Right lobe of liver (tissue), 6 donors: ENCODE data around the gene ADAM8. TPM values are rescaled to one million over a fixed set of nuclear protein-coding genes. Genes with fewer than 3 reads are reported as not detected.

Experiments
- ATAC-seq, 4 donors: fragments of 200-7000 bp; cut with Tn5 transposase; one replicate each; pipeline ENCODE4 v1.9.1; 2020; ENCODE audit warnings: mild to moderate bottlenecking in 4 of 4, moderate library complexity in 4 of 4
- DNase-seq, 3 donors: peaks; one replicate each; pipeline ENCODE4 v3.0.0-alpha.2; 2020
- H3K27ac ChIP-seq, 3 donors: fragments of 200-600 bp; one replicate each; pipeline ENCODE4 v1.8.0; 2022
- H3K27me3 ChIP-seq, 2 donors: fragments of 200-600 bp; one replicate each; pipeline ENCODE4 v1.8.0; 2022
- H3K36me3 ChIP-seq, 4 donors: fragments of 200-600 bp; sonication (generic) in 1 of 4; one replicate each; pipeline versions ENCODE4 v1.5.1 to v1.8.0; 2017 to 2022; ENCODE audit warnings: control low read depth in 1 of 4
- H3K4me1 ChIP-seq, 4 donors: fragments of 200-600 bp; sonication (generic) in 1 of 4; one replicate each; pipeline versions ENCODE4 v1.5.1 to v1.8.0; 2017 to 2022; ENCODE audit warnings: control low read depth in 1 of 4
- H3K4me3 ChIP-seq, 3 donors: fragments of 200-600 bp; one replicate each; pipeline ENCODE4 v1.8.0; 2022
- H3K9me3 ChIP-seq, 4 donors: fragments of 200-600 bp; sonication (generic) in 1 of 4; one replicate each; pipeline versions ENCODE4 v1.5.1 to v1.8.0; 2017 to 2022; ENCODE audit warnings: control low read depth in 1 of 4
- CTCF ChIP-seq, 4 donors: fragments of 200-600 bp in 3 of 4; fragments of 450-650 bp in 1 of 4; IDR thresholded peaks; one replicate each; pipeline versions ENCODE4 v1.5.1 to v1.8.0; 2016 to 2022; ENCODE audit warnings: antibody characterized with exemption in 4 of 4, mild to moderate bottlenecking in 2 of 4
- POLR2A ChIP-seq: fragments of 450-650 bp; IDR thresholded peaks from one replicate; pipeline ENCODE4 v1.6.1; 2017; ENCODE audit warnings: antibody characterized with exemption, mild to moderate bottlenecking
- WGBS: methylation state at CpG from one replicate; pipeline ENCODE4 v1.1.6; 2018; ENCODE audit warnings: low coverage, low lambda C conversion rate; ENCODE audit not compliant: insufficient coverage; ENCODE audit errors: missing lambda C conversion rate; 5-methylcytosine and 5-hydroxymethylcytosine counted together
- intact Hi-C, 2 donors: fragments of 100-400 bp; cut with DNase I; formaldehyde crosslinking; loops; one replicate each; pipeline versions ENCODE4 v1.11.2 to v1.14.1; 2022
- total RNA-seq, 6 experiments: library from RNA; depleted of rRNA in 2 of 6; stranded (reverse); fragments of >200 nt in 2 of 6; fragmentation: NEBNext Ultra II Directional in 3 of 6; extraction: Animal tissue kit (Norgen Biotek cat#: 25700) in 3 of 6; gene quantifications; one replicate each; pipeline versions ENCODE4 v1.1.0 to v1.2.4, GENCODE V29; 2016 to 2023
- donor health status: DM: no; HTN: yes; CAD: no.
- donor health status: DM: no; HTN: no; CAD: no.
- donor health status: DM: no; HTN: no; CAD: no.
- donor health status: DM: no; HTN: yes; CAD: no.
- donor health status: DM: no; HTN: yes; CAD: no.

The ADAM8 gene
- total RNA-seq, 6 experiments from 2014 or later: 2.6 to 8.8 (median 5.2) TPM

- ATAC-seq (no peak), DNase-seq (no peak)
- 84% methylated on average over 6 of the region's 9 CpGs for WGBS
- TF ChIP-seq CTCF (IDR thresholded peaks at IDR 0.05) (no peak), POLR2A (no peak)
- Histone ChIP-seq H3K27me3 (no peaks in the 10 kb centered on the region), H3K4me3 (no peak overlapping the region), H3K9me3 (no peaks in the 10 kb centered on the region), H3K27ac (no peak overlapping the region), H3K4me1 (peaks cover 0 to 5% (median 0%) of the 10 kb centered on the region in 4 donors), H3K36me3 (peaks cover 0 to 11% (median 5%) of the 10 kb centered on the region in 4 donors)
- intact Hi-C loops: no loop called here
Observed at GRCh38 chr10:133316266-133316665, 39.6 kb upstream of the ADAM8 start.

GRCh38 chr10:133315847-133316246, 39.2 kb upstream of the ADAM8 start:
- Histone ChIP-seq H3K27ac (no peak overlapping the region), H3K4me3 (no peak overlapping the region), H3K27me3 (no peaks in the 10 kb centered on the region), H3K36me3 (peaks cover 0 to 15% (median 6%) of the 10 kb centered on the region in 4 donors), H3K9me3 (no peaks in the 10 kb centered on the region), H3K4me1 (peaks cover 0 to 5% (median 0%) of the 10 kb centered on the region in 4 donors)
- intact Hi-C loops: no loop called here
- TF ChIP-seq POLR2A: no peak
- TF ChIP-seq CTCF (IDR thresholded peaks at IDR 0.05): no peak
- WGBS: 86% methylated on average over 3 of the region's 5 CpGs
- ATAC-seq (no peak), DNase-seq (no peak)

GRCh38 chr10:133314911-133315310, 38.2 kb upstream of the ADAM8 start:
- no peak for TF ChIP-seq POLR2A
- TF ChIP-seq CTCF (IDR thresholded peaks at IDR 0.05): no peak
- Histone ChIP-seq H3K9me3 (no peaks in the 10 kb centered on the region), H3K4me3 (no peak overlapping the region), H3K27ac (no peak overlapping the region), H3K27me3 (no peaks in the 10 kb centered on the region), H3K4me1 (peaks cover 0 to 10% (median 3%) of the 10 kb centered on the region in 4 donors), H3K36me3 (peaks cover 0 to 16% (median 6%) of the 10 kb centered on the region in 4 donors)
- intact Hi-C loops: no loop called here
- DNase-seq: peak in 1 of 3 donors; percentile 13
- no peak for ATAC-seq
- 91% methylated on average over 10 of the region's 12 CpGs for WGBS

GRCh38 chr10:133313192-133313591, 36.5 kb upstream of the ADAM8 start:
- Histone ChIP-seq H3K4me1 (peaks cover 0 to 13% (median 4%) of the 10 kb centered on the region in 4 donors), H3K36me3 (peaks cover 0 to 16% (median 6%) of the 10 kb centered on the region in 4 donors), H3K27me3 (no peaks in the 10 kb centered on the region), H3K4me3 (no peak overlapping the region), H3K9me3 (no peaks in the 10 kb centered on the region), H3K27ac (no peak overlapping the region)
- no peak for ATAC-seq
- TF ChIP-seq CTCF (IDR thresholded peaks at IDR 0.05) (no peak), POLR2A (no peak)
- intact Hi-C loops: no loop called here
- 62% methylated on average over 4 of the region's 4 CpGs for WGBS
- peak in 1 of 3 donors; percentile 10 for DNase-seq

- Histone ChIP-seq H3K4me1 (peaks cover 0 to 13% (median 4%) of the 10 kb centered on the region in 4 donors), H3K4me3 (no peak overlapping the region), H3K9me3 (no peaks in the 10 kb centered on the region), H3K27ac (no peak overlapping the region), H3K27me3 (no peaks in the 10 kb centered on the region), H3K36me3 (peaks cover 0 to 16% (median 6%) of the 10 kb centered on the region in 4 donors)
- 90% methylated on average over 8 of the region's 9 CpGs for WGBS
- ATAC-seq: no peak
- intact Hi-C loops: no loop called here
- peak in 2 of 3 donors; percentile 10 to 20 for DNase-seq
- TF ChIP-seq CTCF (IDR thresholded peaks at IDR 0.05) (no peak), POLR2A (no peak)
Observed at GRCh38 chr10:133312769-133313145, 36.1 kb upstream of the ADAM8 start.
